Mesendoderm (in vitro differentiated cells): Measurements from ENCODE around the gene P4HA3.

ENCODE experiments used
- DNase-seq: peaks from one replicate; pipeline ENCODE4 v3.0.0; 2013
- H2AK5ac ChIP-seq: 2 replicates; pipeline ENCODE4 v1.6.1; 2013; ENCODE audit warnings: low read length, inconsistent platforms
- H2BK120ac ChIP-seq: 2 replicates; pipeline ENCODE4 v1.6.1; 2013; ENCODE audit warnings: low read depth, mild to moderate bottlenecking, low read length, moderate library complexity, mixed read lengths
- H2BK15ac ChIP-seq: replicated peaks from 2 replicates; pipeline ENCODE4 v1.6.1; 2013; ENCODE audit warnings: low read depth, mild to moderate bottlenecking, moderate library complexity
- H2BK5ac ChIP-seq: 2 replicates; pipeline ENCODE4 v1.6.1; 2013; ENCODE audit warnings: low read length, inconsistent platforms
- H3K18ac ChIP-seq: 2 replicates; pipeline ENCODE4 v1.6.1; 2013; ENCODE audit warnings: mild to moderate bottlenecking, low read length, mixed read lengths
- H3K23ac ChIP-seq: one replicate; pipeline ENCODE4 v1.6.1; 2013; ENCODE audit warnings: low read length
- H3K27ac ChIP-seq: 2 replicates; pipeline ENCODE4 v1.5.1; 2013; ENCODE audit warnings: low read depth, mild to moderate bottlenecking, inconsistent platforms, low read length, moderate library complexity
- H3K27me3 ChIP-seq: 2 replicates; pipeline ENCODE4 v1.6.1; 2013; ENCODE audit warnings: low read length, control low read depth, mild to moderate bottlenecking, inconsistent platforms; ENCODE audit not compliant: insufficient read depth, poor library complexity
- H3K36me3 ChIP-seq: 2 replicates; pipeline ENCODE4 v1.6.1; 2013; ENCODE audit warnings: low read length, inconsistent platforms; ENCODE audit not compliant: control insufficient read depth, insufficient read depth
- H3K4ac ChIP-seq: one replicate; pipeline ENCODE4 v1.6.1; 2013; ENCODE audit warnings: low read depth, mild to moderate bottlenecking, low read length, moderate library complexity
- H3K4me1 ChIP-seq: 2 replicates; pipeline ENCODE4 v1.6.1; 2013; ENCODE audit warnings: low read depth, low read length, inconsistent platforms; ENCODE audit not compliant: control insufficient read depth
- H3K4me2 ChIP-seq: 2 replicates; pipeline ENCODE4 v1.6.1; 2013; ENCODE audit warnings: low read length
- H3K4me3 ChIP-seq: 2 replicates; pipeline ENCODE4 v1.5.1; 2013; ENCODE audit warnings: mild to moderate bottlenecking, low read length
- H3K56ac ChIP-seq: one replicate; pipeline ENCODE4 v1.6.1; 2013; ENCODE audit warnings: low read length
- H3K79me1 ChIP-seq: 2 replicates; pipeline ENCODE4 v1.6.1; 2013; ENCODE audit warnings: low read length, inconsistent platforms
- H3K79me2 ChIP-seq: 2 replicates; pipeline ENCODE4 v1.6.1; 2013; ENCODE audit warnings: mild to moderate bottlenecking, low read length; ENCODE audit not compliant: control insufficient read depth, insufficient read depth
- H3K9ac ChIP-seq: 2 replicates; pipeline ENCODE4 v1.6.1; 2013; ENCODE audit warnings: low read length, inconsistent platforms
- H4K5ac ChIP-seq: one replicate; pipeline ENCODE4 v1.6.1; 2013; ENCODE audit warnings: low read length
- H4K8ac ChIP-seq: one replicate; pipeline ENCODE4 v1.6.1; 2013; ENCODE audit warnings: low read depth, mild to moderate bottlenecking, control low read depth, low read length, moderate library complexity
- WGBS: extraction: QIAGEN DNeasy Blood & Tissue Kit; methylation state at CpG from one replicate; pipeline ENCODE4 v1.1.7; 2013; ENCODE audit warnings: low lambda C conversion rate, missing lambda C conversion rate; ENCODE audit not compliant: insufficient coverage; ENCODE audit errors: extremely low coverage; 5-methylcytosine and 5-hydroxymethylcytosine counted together

P4HA3 gene

GRCh38 chr11:74238243-74238642 is 73.2 kb downstream of the P4HA3 start:
- no peak for DNase-seq
- Histone ChIP-seq H2AK5ac (no peak overlapping the region), H3K4me2 (no peak overlapping the region), H3K9ac (no peak overlapping the region), H3K23ac (no peak overlapping the region), H3K4ac (no peak overlapping the region), H3K27me3 (no peaks in the 10 kb centered on the region), H4K8ac (no peak overlapping the region), H2BK15ac (no peak overlapping the region), H3K4me1 (no peaks in the 10 kb centered on the region), H3K18ac (no peak overlapping the region), H3K27ac (no peak overlapping the region), H2BK5ac (no peak overlapping the region), H3K56ac (no peak overlapping the region), H3K79me2 (no peaks in the 10 kb centered on the region), H3K4me3 (no peak overlapping the region), H3K36me3 (no peaks in the 10 kb centered on the region), H4K5ac (no peak overlapping the region), H2BK120ac (no peak overlapping the region), H3K79me1 (no peaks in the 10 kb centered on the region)
- no CpG with 5 or more reads among the region's 1 CpG for WGBS

- no CpG with 5 or more reads among the region's 2 CpGs for WGBS
These were observed 73.9 kb downstream of the P4HA3 start for GRCh38 chr11:74237541-74237940.

GRCh38 chr11:74235121-74235520 is 76.3 kb downstream of the P4HA3 start:
- Histone ChIP-seq H2BK5ac (no peak overlapping the region), H3K9ac (no peak overlapping the region), H3K4ac (no peak overlapping the region), H3K23ac (no peak overlapping the region), H4K5ac (no peak overlapping the region), H3K36me3 (no peaks in the 10 kb centered on the region), H3K79me2 (no peaks in the 10 kb centered on the region), H4K8ac (no peak overlapping the region), H3K4me3 (no peak overlapping the region), H2BK15ac (no peak overlapping the region), H3K79me1 (no peaks in the 10 kb centered on the region), H3K4me1 (no peaks in the 10 kb centered on the region), H3K4me2 (no peak overlapping the region), H3K56ac (no peak overlapping the region), H2BK120ac (no peak overlapping the region), H3K27ac (no peak overlapping the region), H3K18ac (no peak overlapping the region), H3K27me3 (no peaks in the 10 kb centered on the region), H2AK5ac (no peak overlapping the region)
- no peak for DNase-seq
- no CpG with 5 or more reads among the region's 4 CpGs for WGBS

More at GRCh38 chr11:74237541-74237940, 73.9 kb downstream of the P4HA3 start:
- no peak overlapping the region for H4K8ac ChIP-seq
- no peak overlapping the region for H3K4me3 ChIP-seq
- no peak overlapping the region for H2BK120ac ChIP-seq
- H2BK5ac ChIP-seq = no peak overlapping the region
- H3K9ac ChIP-seq = no peak overlapping the region
- no peaks in the 10 kb centered on the region for H3K27me3 ChIP-seq
- no peak overlapping the region for H3K27ac ChIP-seq
- H3K4me2 ChIP-seq = no peak overlapping the region
- H3K4me1 ChIP-seq = no peaks in the 10 kb centered on the region
- no peak overlapping the region for H3K56ac ChIP-seq
- no peak overlapping the region for H2BK15ac ChIP-seq
- H3K79me2 ChIP-seq = no peaks in the 10 kb centered on the region
- no peak overlapping the region for H2AK5ac ChIP-seq
- H3K36me3 ChIP-seq = no peaks in the 10 kb centered on the region
- H3K18ac ChIP-seq = no peak overlapping the region
- DNase-seq = no peak
- no peak overlapping the region for H3K4ac ChIP-seq
- no peak overlapping the region for H4K5ac ChIP-seq
- H3K79me1 ChIP-seq = no peaks in the 10 kb centered on the region
- no peak overlapping the region for H3K23ac ChIP-seq

- no peak overlapping the region for H4K5ac ChIP-seq
- no peak overlapping the region for H3K4me2 ChIP-seq
- no peaks in the 10 kb centered on the region for H3K27me3 ChIP-seq
- H2BK15ac ChIP-seq = no peak overlapping the region
- H3K9ac ChIP-seq = no peak overlapping the region
- H3K4me3 ChIP-seq = no peak overlapping the region
- no peaks in the 10 kb centered on the region for H3K79me2 ChIP-seq
- H3K18ac ChIP-seq = no peak overlapping the region
- H3K79me1 ChIP-seq = no peaks in the 10 kb centered on the region
- no peaks in the 10 kb centered on the region for H3K4me1 ChIP-seq
- H4K8ac ChIP-seq = no peak overlapping the region
- DNase-seq = no peak
- no peak overlapping the region for H3K27ac ChIP-seq
- no peak overlapping the region for H2AK5ac ChIP-seq
- no peak overlapping the region for H3K56ac ChIP-seq
- no peak overlapping the region for H2BK120ac ChIP-seq
- H3K23ac ChIP-seq = no peak overlapping the region
- H3K36me3 ChIP-seq = no peaks in the 10 kb centered on the region
- WGBS = 100% methylated on average over 2 of the region's 3 CpGs
- H3K4ac ChIP-seq = no peak overlapping the region
- no peak overlapping the region for H2BK5ac ChIP-seq
These were observed 77.8 kb downstream of the P4HA3 start for GRCh38 chr11:74233683-74234082.

- Histone ChIP-seq H3K4me3 (no peak overlapping the region), H3K23ac (no peak overlapping the region), H3K4ac (no peak overlapping the region), H2AK5ac (no peak overlapping the region), H4K8ac (no peak overlapping the region), H2BK5ac (no peak overlapping the region), H3K56ac (no peak overlapping the region), H3K79me1 (no peaks in the 10 kb centered on the region), H2BK120ac (no peak overlapping the region), H3K4me2 (no peak overlapping the region), H2BK15ac (no peak overlapping the region), H3K27me3 (no peaks in the 10 kb centered on the region), H3K79me2 (no peaks in the 10 kb centered on the region), H3K18ac (no peak overlapping the region), H3K4me1 (no peaks in the 10 kb centered on the region), H3K36me3 (no peaks in the 10 kb centered on the region), H3K27ac (no peak overlapping the region), H3K9ac (no peak overlapping the region), H4K5ac (no peak overlapping the region)
- no peak for DNase-seq
- whole genome bisulfite sequencing = no CpG with 5 or more reads among the region's 6 CpGs
These were observed 79.0 kb downstream of the P4HA3 start for GRCh38 chr11:74232311-74232950.

DNA sequence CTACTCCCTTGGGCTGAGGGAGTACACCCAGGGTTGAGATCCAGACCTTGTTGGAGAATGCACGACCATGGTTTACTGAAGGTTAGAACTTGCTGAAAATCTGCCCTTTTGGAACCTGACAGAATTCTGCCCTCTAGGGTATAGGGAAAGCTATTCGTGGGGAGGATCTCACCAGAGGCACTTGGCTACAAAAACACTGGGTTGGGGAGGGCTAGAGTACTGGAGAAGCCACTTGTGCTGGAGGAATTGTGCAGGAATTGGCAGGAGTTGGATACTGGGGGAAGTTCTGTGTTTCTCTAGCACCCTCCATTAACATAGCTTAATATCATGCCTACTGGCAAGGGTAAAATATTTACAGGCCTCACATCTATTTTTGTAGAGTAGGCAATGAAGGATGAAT is 84.5 kb downstream of the P4HA3 start:
- H3K4me3 ChIP-seq = no peak overlapping the region
- WGBS = no CpG with 5 or more reads among the region's 2 CpGs
- H3K79me1 ChIP-seq = no peaks in the 10 kb centered on the region
- H2BK120ac ChIP-seq = no peak overlapping the region
- no peak overlapping the region for H2BK5ac ChIP-seq
- DNase-seq = peak; percentile 47
- no peak overlapping the region for H3K27ac ChIP-seq
- H2BK15ac ChIP-seq = no peak overlapping the region
- no peak overlapping the region for H3K4me2 ChIP-seq
- no peak overlapping the region for H4K5ac ChIP-seq
- H4K8ac ChIP-seq = no peak overlapping the region
- H3K36me3 ChIP-seq = no peaks in the 10 kb centered on the region
- no peaks in the 10 kb centered on the region for H3K79me2 ChIP-seq
- H3K9ac ChIP-seq = no peak overlapping the region
- H3K23ac ChIP-seq = no peak overlapping the region
- H3K18ac ChIP-seq = no peak overlapping the region
- H3K56ac ChIP-seq = no peak overlapping the region
- H3K4me1 ChIP-seq = no peaks in the 10 kb centered on the region
- H2AK5ac ChIP-seq = no peak overlapping the region
- H3K4ac ChIP-seq = no peak overlapping the region
- H3K27me3 ChIP-seq = no peaks in the 10 kb centered on the region
